ENCODE results near the gene NRG3.

GRCh38 chr10:82813856-82814255 is 938.9 kb downstream of the NRG3 start:
- no peak for TF ChIP-seq CTCF (IDR thresholded peaks at IDR 0.05)
- no peak for TF ChIP-seq EP300 (IDR thresholded peaks at IDR 0.05)
- TF ChIP-seq POLR2A (IDR thresholded peaks at IDR 0.05) = no peak

All from gastroesophageal sphincter (tissue), 3 donors.